Activated CD8-positive, alpha-beta memory T cell treated with anti-CD3 and anti-CD28 coated beads, Interleukin-2, amount 50 U/mL, for 48 hours (primary cell): ENCODE data around the gene U2AF2.
"Not testable (repeated sequence)": the region's sequence is repeated elsewhere in the genome, so short reads cannot be mapped to it uniquely, and the experiment has no call there.

ENCODE experiments used
- DNase-seq: peaks from one replicate; pipeline ENCODE4 v3.0.0-alpha.2; 2020

U2AF2 gene

GRCh38 chr19:55692681-55693081 lies 37.8 kb downstream of the U2AF2 start:
- no peak for DNase-seq

GRCh38 chr19:55693336-55693974 lies 38.6 kb downstream of the U2AF2 start:
- no peak for DNase-seq

GRCh38 chr19:55694241-55694655 lies 39.4 kb downstream of the U2AF2 start:
- no peak for DNase-seq

- DNase-seq = no peak
Observed at GRCh38 chr19:55694656-55695491, 40.0 kb downstream of the U2AF2 start.

GRCh38 chr19:55695511-55696290 lies 40.9 kb downstream of the U2AF2 start:
- no peak for DNase-seq

- no peak for DNase-seq
Observed at GRCh38 chr19:55696301-55697068, 41.6 kb downstream of the U2AF2 start.

- no peak for DNase-seq
Observed at GRCh38 chr19:55697069-55697440, 42.2 kb downstream of the U2AF2 start.

GRCh38 chr19:55697698-55698097 lies 42.9 kb downstream of the U2AF2 start:
- no peak for DNase-seq

GRCh38 chr19:55698256-55698655 lies 43.4 kb downstream of the U2AF2 start:
- DNase-seq = no peak

GRCh38 chr19:55699221-55699620 lies 44.4 kb downstream of the U2AF2 start:
- DNase-seq = no peak

GRCh38 chr19:55700813-55701212 lies 46.0 kb downstream of the U2AF2 start:
- DNase-seq = no peak

- peak; percentile 38 for DNase-seq
Observed at GRCh38 chr19:55702131-55702627, 47.3 kb downstream of the U2AF2 start.

GRCh38 chr19:55703790-55704215 lies 49.0 kb downstream of the U2AF2 start:
- peak; percentile 88 for DNase-seq

GRCh38 chr19:55704494-55705245 lies 49.8 kb downstream of the U2AF2 start:
- peak; percentile 55 for DNase-seq

- DNase-seq = no peak
Observed at GRCh38 chr19:55705972-55706371, 51.1 kb downstream of the U2AF2 start.

- no peak for DNase-seq
Observed at GRCh38 chr19:55711719-55712118, 56.9 kb downstream of the U2AF2 start.

GRCh38 chr19:55712804-55713631 lies 58.2 kb downstream of the U2AF2 start:
- no peak for DNase-seq

GRCh38 chr19:55716531-55716930 lies 61.7 kb downstream of the U2AF2 start:
- no peak for DNase-seq

- DNase-seq = no peak
Observed at GRCh38 chr19:55717251-55717650, 62.4 kb downstream of the U2AF2 start.

GRCh38 chr19:55717879-55718711 lies 63.3 kb downstream of the U2AF2 start:
- DNase-seq = not testable (repeated sequence)
